ENCODE results near the gene GCSH.

GCSH gene

DNA sequence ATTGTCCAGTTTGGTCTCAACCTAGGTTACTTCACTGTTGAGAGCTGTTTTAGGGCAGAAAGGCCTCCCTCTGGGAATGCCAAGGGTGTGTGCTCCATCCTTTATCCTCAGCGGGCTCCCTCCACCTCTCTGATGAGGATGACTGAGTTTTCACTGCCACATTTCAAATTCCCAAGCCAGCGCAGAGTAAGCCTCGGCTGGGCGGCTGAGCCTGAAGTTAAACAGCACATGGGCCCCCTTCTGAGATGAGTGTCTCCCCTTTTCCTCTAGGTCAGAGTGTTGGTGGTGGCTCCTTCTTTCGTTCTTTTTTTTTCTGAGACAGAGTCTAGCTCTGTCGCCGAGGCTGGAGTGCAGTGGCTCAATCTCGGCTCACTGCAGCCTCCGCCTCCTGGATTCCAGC lies 5.5 kb upstream of the GCSH start:
- no peak for DNase-seq (ENCODE audit: low read depth in 2 of 2)

DNA sequence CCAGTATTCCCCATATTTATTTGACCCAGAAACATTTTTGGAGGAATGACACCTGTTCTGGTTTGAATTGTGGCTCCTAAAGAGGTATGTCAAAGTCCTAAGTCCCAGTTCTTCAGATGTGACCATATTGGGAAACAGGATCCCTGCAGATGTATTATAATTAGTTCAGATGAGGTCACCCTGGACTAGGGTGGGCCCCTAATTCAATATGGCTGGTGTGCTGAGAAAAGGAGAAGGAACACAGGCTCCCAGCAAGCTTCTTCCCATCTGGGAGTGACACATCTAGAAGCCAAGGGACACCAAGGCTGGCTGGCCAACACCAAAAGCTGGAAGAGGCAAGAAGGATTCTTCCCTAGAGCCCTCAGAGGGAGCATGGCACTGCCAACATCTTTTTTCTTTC lies 3.8 kb upstream of the GCSH start:
- no peak for DNase-seq (ENCODE audit: low read depth in 2 of 2)

DNA sequence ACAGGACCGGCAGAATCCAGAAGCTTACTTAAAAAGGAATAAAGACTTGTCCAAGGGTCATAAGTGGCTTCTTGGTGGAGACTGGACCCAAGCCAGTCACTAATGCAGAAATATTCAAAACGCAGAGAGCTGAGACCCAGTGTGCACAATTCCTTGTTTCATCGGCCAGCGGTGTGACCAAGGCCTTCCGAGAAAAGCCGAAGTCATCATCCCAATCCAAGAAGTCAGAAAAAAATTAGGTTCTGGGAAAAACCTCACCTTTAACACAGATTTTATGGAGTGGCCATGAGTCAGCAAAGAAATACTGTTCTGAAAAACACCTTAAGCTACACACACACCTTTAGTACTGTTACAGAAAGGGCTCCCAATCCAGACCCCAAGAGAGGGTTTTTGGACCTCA lies 1.0 kb upstream of the GCSH start:
- DNase-seq (ENCODE audit: low read depth in 2 of 2): no peak

DNA sequence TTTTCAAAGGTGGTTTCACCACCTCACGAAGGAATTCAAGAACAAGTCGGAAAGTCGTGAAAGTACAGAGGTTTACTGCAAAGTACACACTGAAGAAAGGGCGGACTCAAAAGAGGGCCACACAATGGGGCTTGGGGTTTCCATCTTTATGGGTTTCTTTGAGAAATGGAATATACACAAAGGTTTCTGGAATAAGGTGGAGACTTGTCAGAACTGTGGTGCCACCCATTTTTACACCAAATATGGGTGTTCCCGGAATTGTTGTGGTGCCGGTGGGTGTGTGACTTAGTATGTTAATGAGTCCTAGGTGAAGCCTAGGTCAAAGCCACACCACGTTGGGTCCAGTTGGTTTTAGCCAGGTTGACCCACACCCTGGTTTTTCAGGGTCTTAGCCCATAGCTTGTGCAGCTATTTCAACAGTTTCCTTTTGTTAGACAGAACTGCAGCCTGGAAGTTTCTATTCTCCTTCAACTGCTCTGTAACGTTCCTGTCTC lies 567 bp upstream of the GCSH start:
- no peak for DNase-seq (ENCODE audit: low read depth in 2 of 2)

DNA sequence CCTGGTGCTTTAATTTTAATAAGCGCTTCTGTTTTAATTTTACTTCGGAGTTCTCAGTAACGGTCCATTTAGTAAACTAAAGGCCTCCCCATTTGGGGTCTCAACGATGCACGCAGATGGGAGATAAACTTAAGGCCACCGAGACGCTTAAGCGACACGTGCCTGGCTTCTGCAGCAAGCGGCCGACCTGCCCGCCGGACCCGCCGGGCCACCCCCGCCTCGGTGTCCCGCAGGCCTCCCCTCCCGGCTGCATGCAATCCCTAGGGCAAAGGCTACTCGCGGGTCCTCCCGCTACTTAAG lies 592 bp downstream of the GCSH start:
- no peak for DNase-seq (ENCODE audit: low read depth in 2 of 2)

DNA sequence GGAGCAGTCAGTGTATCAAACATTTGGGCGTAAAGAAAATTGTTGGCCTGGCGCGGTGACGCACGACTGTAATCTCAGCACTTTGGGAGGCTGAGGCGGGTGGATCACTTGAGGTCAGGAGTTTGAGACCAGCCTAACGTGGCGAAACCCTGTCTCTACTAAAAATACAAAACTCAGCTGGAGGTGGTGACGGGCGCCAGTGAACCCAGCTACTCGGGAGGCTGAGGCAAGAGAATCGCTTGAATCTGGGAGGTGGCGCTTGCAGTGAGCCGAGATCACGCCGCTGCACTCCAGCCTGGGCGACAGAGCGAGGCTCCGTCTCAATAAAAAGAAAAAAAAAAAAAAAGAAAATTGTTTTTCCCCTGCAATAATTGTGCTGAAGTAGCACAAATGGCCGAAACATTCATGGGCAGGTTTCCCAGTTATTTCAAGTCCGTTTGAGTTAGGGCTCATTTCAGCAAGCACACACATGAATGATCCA lies 1.4 kb downstream of the GCSH start:
- DNase-seq (ENCODE audit: low read depth in 2 of 2): no peak

DNA sequence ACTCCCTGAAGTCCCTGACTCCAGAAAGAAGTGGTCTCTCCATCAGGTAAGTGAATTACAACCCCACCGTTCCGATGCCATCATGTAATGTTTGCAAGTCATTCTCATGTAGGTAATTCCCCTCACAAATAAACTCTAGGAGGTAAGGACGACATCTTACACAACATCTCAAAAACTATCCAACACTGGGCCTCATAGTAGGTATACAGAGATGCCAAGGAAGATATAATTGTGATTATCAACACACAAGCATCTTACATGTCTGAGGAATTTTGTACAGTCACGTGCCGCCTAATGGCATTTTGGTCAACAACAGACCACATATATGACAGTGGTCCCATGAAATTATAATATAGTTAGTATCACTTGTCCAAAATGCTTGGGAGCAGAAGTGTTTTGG lies 7.4 kb downstream of the GCSH start:
- no peak for DNase-seq (ENCODE audit: low read depth in 2 of 2)

DNA sequence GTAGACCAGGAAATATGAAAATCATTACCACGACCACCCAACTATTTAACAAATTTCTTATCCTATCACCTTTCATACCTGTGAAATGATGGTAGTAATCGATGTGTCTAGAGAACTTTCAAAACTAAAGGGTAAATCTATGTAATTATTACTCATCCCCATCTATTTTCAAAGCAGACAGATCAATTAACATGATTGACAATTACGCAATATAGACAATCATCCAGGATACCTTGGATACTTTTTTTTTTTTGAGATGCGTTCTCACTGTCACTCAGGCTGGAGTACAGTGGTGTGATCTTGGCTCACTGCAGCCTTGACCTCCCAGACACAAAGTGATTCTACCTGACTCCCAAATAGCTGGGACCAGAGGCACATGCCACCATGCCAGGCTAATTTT lies 15.2 kb downstream of the GCSH start:
- DNase-seq (ENCODE audit: low read depth in 2 of 2): no peak

DNA sequence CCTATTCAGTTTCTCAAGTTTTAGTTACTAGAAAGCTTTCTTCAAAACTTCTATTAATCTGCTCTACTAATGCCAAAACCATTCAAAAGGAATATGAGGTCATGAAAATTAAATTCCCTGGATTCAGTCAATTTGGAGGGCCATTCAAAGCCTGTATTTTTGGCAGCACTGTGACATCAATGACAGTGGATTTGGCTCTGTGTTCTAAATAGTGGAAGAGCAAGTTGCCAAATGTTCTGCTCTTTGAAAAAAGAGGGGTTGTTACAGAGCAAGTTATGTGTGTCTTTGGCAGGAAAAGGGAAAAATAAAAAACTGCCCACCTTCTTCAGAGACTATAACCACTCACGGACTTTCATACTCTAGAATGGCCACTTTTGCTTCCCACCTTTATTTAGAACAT lies 16.0 kb downstream of the GCSH start:
- no peak for DNase-seq (ENCODE audit: low read depth in 2 of 2)

DNA sequence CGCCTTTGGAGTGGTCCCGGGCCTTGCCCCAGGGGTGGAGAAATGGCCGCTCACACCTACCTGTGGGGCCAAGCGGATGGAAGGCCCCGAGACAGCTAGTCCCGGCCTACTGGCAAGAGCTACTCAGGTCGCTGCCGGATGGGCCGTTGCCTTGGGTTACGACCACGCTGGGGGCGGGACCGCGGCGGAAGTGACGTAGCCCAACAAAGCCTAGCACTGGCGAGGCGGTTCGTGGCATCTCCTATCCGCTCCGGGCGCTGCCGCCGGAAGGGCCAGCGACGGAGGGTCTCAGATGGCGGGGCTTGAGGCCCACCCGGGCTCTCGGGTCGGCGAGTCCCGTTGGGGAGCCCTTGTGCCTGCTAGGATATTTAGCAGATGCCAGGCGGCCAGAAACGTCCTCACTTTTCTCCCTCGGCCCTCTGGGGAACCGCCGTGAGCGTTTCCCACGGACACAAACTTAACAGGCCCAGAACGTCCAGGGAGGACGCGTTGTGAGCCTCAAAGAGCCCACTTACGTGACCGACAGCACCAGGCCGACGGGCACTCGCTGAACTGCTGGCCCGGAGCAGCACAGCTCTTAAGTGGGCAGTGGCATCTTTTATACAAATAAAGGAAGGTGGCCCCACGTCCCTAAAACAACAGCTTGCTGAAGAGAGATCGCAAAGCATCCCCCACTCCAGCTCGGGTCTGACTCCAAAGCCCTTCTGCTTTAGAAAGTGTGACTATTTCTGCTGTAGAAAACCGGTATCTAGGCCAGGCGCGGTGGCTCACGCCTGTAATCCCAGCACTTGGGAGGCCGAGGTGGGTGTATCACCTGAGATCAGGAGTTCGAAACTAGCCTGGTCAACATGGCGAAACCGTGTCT lies 18.9 kb downstream of the GCSH start, which contains the start of gene C16orf46:
Gene C16orf46, minus strand, starts transcription at position 163 of the 865 bp plus-strand sequence. CDS start 13,283 bp downstream, outside the sequence.
- DNase-seq (ENCODE audit: low read depth in 2 of 2): peak; percentile 97 to 98

DNA sequence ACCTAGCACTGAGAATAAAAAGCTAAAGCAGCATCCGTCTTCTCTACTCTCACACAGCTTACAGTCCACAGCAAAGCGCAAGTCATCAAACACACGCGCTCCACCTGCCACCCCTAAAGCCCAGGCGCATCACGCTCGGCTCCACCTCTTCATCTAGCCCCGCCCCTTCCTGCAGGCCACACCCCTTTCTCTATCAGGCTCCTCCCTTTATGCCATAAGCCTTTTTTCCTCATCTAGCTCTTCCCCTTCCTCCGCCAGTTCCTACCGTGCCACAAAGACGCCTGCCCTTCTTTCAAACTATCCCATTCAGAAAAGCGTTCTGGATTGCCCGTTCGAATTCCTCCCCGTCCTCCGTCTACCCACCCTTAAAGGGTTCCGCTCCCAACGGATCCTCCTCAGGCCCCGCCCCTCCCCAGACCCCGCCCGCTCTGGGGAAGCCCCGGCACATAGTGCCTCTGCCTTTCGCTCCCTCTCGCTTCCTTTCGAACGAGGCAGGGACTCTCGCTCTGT lies 19.6 kb downstream of the GCSH start:
- DNase-seq (ENCODE audit: low read depth in 2 of 2): peak; percentile 87 to 93

DNA sequence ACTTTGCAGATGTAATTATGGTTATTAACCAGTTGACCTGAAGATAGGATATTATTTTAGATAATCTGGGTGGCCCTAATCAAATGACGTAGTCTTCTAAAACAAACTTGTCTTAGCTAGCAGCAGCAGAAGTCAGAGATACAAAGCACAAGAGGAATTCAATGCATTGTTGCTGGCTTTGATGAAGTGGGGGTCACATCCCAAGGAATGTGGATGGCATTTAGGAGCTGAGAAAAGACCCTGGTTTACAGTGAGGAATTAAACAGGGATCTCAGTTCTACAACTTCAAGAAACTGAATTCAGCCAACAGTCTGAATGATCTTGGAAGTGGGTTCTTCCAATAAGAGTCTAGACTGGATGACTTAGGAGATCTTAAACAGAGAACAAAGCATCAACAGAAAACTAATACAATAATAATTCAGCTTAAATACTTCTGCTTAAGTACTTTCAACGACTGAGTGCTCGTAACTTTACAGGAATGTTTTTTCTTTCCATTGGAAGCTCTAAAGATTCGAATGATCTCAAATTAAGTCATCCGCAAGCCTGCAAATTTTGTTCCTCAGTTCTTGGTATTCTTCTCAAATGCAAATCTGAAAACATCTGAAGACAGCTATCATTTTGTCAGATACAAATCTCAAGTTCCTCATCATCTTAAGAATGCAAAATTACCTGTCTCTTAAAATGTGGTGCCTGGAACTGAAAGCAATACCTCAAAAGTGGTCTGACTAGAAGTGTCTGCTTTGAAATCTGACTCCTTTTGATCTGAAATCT lies 22.4 kb downstream of the GCSH start:
- DNase-seq (ENCODE audit: low read depth in 2 of 2): no peak

DNA sequence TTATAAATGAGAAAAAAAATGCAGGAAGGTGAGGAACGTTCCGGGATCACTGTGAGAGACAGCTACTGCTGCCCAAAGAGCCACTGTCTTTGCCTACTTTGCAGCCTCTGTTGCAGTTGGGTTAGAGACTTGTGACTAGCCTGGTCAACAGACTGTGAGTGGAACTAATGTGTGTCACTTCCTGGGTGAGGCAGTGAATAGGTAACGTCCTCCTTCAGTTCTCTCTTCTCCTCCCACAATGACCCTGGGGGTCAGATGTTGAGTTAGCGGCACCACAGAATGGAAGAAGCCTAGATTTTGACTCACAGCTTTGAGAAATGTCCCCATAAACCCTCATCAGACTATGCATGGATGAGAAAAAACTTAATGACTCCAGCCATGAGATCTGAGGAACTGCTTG lies 24.4 kb downstream of the GCSH start:
- no peak for DNase-seq (ENCODE audit: low read depth in 2 of 2)

DNA sequence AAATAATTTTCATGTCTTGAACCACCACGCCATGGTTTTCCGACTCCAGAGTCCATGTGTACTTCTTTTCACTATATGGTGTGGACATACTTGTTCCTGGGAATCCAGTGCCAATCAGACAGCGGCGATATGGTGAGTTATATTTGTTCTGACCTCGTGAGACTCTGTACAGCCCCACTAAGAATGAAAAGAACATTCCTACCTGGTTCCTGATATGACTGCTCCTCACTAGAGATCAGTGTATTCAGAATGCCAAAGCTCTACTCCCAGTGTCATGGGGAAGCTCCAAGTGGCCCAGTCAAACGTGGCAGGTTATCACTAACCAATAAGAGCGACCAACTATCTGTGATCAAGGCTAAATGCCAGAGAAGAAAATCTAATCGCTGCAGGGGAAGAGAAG lies 25.2 kb downstream of the GCSH start:
- no peak for DNase-seq (ENCODE audit: low read depth in 2 of 2)

DNA sequence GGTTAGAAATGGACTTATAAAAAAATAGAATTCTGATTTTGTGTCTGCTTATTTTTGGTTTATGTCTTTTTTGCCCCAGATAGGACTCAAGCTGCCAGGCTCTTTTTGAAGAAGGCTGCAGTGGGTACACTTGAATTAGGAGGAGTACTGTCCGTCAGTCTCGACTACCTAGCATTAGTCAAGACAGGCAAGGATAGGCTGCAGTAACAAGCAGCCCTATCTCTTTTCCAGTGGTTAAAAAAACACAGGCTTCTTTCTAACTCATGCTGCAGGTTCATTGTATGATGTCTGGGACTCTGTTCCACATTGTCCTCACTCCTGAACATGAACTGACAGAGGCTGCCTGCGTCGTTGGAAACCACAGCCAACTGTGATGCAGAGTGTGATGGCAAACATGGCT lies 27.1 kb downstream of the GCSH start:
- DNase-seq (ENCODE audit: low read depth in 2 of 2): no peak

DNA sequence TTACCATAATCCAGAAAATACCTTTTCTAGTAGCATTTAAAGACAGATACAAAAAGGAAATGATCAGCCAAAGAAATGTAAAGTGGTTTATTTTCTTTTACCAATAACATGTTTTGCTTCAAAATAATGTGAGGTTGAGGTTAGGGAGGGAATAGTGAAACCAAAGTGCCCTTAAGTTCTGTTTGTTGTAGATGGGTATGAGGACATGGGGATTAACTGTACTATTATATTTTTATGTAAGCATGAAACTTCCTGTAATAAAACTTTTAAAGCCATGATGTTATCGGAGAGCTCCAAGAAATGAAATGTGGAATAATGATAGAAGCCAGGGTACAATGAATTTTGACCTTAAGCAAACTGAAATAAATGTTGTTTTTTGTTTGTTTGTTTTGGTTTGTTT lies 29.0 kb downstream of the GCSH start:
- no peak for DNase-seq (ENCODE audit: low read depth in 2 of 2)

DNA sequence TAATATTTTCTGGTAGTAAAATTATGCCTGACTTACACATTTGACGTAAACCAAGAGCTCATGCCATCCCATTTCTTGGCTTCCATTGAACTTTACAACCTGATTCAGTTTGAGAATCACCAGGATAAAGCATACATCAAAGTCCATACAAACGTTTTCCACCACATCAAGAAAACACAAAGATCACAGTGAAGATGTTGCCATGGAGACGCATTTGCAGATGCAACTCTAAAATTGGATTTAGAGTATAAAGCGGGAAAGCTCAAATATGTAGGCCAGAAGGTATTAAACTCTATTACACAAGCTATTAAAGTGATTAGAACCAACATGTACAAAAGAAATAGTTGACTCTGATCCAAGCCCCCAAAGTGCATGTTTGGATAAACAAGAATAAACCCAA lies 29.5 kb downstream of the GCSH start:
- no peak for DNase-seq (ENCODE audit: low read depth in 2 of 2)

DNA sequence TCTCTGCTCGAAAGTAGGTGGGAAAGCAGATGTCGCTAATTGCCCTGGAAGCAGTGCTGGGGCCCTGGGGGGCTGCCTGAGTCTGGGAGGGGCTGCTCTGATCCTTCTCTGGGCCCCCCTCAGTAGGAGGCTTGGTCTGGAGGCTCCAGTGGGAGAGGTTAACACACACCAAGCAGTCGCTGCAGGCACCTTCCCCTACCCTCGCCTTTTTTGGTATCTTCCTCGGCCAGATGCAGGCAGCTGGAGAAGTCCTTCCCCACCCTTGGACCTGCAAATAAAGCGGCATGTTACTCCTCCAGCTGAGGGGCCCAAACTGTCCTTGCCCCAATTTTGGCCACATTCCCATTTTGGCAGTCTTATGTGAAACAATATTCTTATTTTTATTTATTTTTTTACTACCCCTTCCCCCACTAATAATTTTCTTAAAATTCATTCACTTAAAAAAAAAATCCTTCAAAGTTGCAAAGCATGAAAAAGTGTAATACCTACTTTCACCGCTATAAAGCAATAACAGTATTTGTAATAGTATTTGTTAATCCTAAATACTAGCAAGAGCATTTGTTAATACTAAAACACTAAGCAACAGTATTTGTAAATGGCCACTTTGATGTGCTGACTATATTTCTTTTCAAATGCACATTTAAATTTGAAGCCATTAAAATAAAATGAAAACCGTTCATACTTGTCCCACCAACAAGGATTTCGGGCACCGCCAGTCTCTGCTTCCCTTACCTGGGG lies 34.2 kb downstream of the GCSH start:
- no peak for DNase-seq (ENCODE audit: low read depth in 2 of 2)

DNA sequence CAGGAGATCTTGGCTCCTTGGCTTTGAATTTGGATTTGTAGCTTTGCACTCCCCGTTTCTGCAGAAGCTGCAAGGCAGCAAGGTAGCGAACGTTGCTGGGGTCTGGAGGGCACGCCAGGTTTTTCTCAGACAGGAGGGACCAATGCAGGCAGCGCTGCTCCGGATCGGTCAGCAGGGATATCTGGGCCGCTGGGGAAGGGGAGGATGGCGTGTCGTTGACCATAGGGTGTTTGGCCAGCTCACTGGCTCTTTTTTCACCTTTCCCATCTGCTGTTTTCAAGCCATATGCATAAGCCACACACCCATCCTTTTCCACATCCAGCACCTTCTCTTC lies 34.9 kb downstream of the GCSH start:
- DNase-seq (ENCODE audit: low read depth in 2 of 2): no peak

DNA sequence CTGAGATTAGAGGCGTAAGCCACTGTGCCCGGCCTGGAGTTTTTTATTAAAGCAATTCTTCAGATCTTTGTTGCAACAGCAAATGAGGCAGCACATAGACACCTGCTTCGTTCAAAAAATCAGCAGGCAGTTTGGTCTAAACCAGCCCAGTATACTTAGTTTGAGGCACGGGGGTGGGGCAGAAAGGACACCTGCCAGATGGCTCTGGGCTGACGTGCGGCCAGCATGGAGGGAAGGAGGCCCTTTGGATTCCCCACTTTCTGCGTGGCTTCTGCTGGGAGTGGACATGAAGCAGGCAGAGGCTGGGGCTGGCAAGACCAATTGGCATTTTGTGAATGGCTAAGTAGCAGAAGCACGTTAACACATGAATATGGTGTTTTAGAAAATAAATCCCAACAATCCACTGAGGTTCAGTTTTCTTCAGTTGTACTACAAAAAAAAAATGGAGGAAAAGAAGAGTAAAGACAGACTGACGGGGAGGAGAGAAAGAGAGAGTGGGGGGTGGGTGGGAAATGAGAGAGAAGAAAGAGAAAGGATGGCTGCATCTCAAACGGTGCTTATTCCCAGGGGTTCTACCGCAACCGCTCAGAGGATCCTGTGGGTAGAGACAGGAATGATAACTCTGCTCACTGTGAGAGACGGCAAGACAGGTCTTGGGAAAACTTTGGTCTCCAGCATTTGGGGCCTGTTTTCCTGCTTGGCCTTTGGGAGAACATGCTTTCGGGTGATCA lies 35.5 kb downstream of the GCSH start:
- no peak for DNase-seq (ENCODE audit: low read depth in 2 of 2)

DNA sequence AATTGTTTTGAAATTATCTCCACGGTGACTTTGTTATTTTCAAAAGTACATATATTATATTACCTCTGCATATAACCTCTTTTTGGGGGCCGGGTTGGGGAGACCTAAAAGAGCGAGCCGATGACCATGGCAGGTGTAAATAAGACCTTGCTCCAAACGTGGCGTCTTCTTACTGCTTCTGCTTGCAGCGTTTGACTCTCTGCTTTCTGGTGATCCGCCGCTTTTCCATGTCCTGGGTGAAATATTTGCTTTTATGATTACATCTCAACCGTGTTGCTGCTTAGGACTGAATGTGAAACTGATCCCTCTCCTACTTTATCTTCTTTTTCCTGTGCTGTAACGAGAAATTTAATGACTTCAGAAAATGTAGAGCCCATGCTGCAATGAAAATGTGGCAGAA lies 42.4 kb downstream of the GCSH start:
- no peak for DNase-seq (ENCODE audit: low read depth in 2 of 2)

DNA sequence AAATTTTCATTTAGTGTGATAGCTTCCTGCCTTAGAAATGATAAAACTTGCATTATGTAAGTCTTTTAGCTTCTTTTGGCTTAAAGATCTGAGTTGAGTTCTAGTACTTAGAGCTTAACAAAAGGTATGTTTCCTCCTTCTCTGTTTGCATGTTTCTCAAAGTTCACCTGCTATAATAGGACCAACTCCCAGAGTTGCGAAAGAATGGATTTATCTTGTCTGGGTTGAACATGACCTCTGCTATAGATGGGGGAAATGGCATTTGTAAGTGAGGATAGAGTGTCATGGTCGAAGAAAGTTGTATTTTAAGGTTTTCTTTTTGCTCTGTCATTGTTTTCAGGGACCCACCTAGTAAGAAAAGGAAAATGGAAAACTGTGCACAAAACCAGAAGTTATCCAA lies 53.4 kb downstream of the GCSH start:
- DNase-seq (ENCODE audit: low read depth in 2 of 2): no peak
